Measurements from ENCODE around the gene COQ3.
A peak's percentile ranks its signal among the peaks of the same experiment; 100 is the strongest.

The COQ3 gene, protein sequence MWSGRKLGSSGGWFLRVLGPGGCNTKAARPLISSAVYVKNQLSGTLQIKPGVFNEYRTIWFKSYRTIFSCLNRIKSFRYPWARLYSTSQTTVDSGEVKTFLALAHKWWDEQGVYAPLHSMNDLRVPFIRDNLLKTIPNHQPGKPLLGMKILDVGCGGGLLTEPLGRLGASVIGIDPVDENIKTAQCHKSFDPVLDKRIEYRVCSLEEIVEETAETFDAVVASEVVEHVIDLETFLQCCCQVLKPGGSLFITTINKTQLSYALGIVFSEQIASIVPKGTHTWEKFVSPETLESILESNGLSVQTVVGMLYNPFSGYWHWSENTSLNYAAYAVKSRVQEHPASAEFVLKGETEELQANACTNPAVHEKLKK

GRCh38 chr6:99393698-99394531 is at the start of gene COQ3:
COQ3 (minus strand) TSS chr6:99394195; CDS start chr6:99394179, 16 bp downstream.
- DNase-seq: peak; percentile 79

DNA sequence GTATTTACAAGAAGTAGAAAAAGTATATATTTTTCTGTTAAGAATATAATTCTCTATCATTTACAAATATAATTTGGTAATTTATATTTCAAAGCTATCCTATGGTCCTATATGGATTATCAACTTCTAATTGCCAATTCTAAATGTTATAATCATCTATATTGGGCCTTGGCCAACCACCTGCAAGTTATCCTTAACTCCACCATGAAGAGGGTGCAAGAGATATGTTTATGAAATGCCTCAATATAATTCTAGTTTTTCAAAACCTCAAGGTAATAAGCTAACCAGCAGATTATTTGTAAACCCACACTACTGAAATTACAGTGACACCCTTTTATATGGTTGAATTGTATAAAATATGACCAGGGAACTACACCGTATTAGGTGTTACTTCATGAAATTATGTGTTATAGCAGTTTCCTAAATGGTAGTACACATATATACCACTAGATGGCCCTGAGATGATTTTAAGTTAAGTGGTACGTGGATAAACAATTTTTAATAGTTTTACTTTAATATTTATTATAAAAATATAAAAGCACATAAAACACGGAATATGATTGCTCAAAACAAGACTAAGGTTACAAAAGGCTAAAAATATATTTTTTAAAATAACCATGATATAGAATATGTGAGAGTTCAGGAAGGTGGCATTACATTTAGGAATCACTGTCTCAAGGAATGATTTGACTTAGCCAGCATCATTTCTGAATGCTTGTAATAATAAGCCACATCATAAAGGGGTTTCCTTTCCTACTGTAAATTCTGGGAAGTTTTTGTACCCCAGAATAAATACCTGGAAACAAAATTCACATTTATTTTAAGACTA is 40.9 kb upstream of the COQ3 start:
- DNase-seq: no peak

DNA sequence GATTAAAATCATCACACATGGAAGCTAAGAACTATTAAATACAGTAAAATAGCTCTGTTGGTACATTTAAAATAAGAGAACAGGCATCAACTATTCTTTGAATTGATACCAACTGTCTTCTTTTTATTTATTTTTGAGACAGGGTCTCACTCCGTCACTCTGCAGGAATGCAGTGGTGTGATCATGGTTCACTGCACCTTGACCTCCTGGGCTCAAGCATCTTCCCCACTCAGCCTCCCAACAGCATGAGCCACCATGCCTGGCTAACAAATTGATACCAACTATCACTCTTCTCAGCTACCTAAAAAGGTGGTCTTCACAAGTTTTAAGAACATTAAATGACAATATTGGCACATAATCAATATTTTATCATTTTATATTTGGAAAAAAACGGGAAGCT is 38.9 kb upstream of the COQ3 start:
- no peak for DNase-seq

GRCh38 chr6:99431901-99432300 is 37.9 kb upstream of the COQ3 start:
- no peak for DNase-seq

- DNase-seq: no peak
These were observed 34.0 kb upstream of the COQ3 start for GRCh38 chr6:99427988-99428387.

- no peak for DNase-seq
These were observed 32.4 kb upstream of the COQ3 start for GRCh38 chr6:99426451-99426757.

- peak; percentile 67 for DNase-seq
These were observed 31.9 kb upstream of the COQ3 start for GRCh38 chr6:99425647-99426450.

GRCh38 chr6:99424761-99425646 is 31.0 kb upstream of the COQ3 start, which contains the start of gene PNISR:
PNISR (minus strand) TSS chr6:99425308; CDS start chr6:99414659, 10,649 bp downstream.
- peak; percentile 99 for DNase-seq

DNA sequence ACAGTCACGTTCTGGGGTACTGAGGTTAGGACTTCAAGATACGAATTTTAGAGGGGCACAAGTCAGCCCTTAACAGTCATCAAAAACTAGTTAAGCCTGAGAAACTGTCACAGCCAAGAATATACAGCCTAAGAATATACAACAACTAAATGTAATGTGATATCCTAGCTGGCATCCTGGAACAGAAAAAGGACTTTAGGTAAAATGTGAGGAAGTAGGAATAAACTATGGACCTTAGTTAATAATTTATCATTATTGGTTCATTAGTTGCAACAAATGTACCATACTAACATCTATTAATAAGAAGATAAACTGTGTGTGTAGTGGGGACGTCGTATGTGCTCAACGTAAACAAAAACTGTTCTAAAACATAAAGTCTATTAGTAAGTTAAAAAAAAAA is 30.0 kb upstream of the COQ3 start:
- no peak for DNase-seq

- DNase-seq: no peak
These were observed 28.9 kb upstream of the COQ3 start for GRCh38 chr6:99422912-99423311.

GRCh38 chr6:99416892-99417767 is 23.1 kb upstream of the COQ3 start:
- DNase-seq: no peak

GRCh38 chr6:99416226-99416625 is 22.2 kb upstream of the COQ3 start:
- DNase-seq: no peak

- DNase-seq: no peak
These were observed 21.5 kb upstream of the COQ3 start for GRCh38 chr6:99415446-99415845.

DNA sequence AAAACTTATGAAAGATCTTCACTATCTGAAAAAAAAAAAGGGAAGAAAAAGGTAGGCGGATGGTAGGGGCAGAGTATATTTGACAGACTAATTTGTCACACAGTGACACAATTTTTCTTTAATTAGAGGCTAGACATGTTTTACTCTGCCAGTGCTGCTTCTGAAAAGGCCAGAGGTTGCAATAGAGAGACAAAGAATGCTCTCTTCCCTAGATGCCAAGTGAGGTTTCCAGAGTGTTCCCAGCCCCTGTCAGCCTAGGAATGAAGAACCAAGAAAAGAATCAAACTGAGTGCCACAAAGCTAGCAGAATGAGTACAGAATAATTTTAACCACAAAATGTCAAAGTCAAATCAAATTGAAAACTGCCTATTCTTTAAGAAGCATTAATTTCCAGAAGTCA is 18.1 kb upstream of the COQ3 start:
- no peak for DNase-seq

DNA sequence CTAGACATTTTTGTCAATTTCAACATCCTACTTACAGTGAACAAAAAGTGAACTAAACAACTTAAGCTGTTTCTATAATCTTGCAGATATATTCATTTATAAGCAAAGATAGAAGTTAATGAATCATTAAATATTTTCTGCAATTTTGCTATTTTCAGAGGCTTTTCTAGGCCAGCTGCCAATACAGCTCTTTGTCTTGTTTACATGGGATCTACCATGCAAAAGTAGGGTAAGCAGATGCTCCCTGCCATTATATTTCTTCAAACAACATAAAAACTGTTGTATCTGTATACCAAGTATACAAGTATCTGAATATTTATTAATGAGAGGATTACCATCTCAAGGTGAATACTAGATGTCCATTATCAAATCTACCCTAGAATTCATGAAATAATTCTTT is 15.7 kb upstream of the COQ3 start:
- DNase-seq: no peak

- DNase-seq: no peak
These were observed 13.1 kb upstream of the COQ3 start for GRCh38 chr6:99407076-99407475.

- no peak for DNase-seq
These were observed 8.5 kb upstream of the COQ3 start for GRCh38 chr6:99402448-99402847.

GRCh38 chr6:99397287-99397686 is 3.3 kb upstream of the COQ3 start:
- no peak for DNase-seq

GRCh38 chr6:99393366-99393697 is 663 bp downstream of the COQ3 start:
- DNase-seq: no peak

DNA sequence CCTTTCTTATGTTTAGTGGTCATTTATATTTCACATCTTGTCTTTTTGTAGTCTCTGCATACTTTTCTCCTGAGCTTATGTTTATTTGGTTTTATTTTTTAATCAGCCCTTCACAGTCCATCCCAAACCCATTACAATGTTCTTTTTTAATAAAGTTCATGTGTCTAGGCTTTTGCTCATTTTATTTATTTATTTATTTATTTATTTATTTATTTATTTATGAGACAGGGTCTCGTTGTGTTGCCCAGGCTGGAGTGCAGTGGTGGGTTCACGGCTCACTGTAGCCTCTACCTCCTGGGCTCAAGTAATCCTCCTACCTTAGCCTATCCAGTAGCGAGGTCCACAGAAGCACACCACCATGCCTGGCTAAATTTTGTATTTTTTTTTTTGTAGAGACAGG is 3.1 kb downstream of the COQ3 start:
- DNase-seq: no peak

- DNase-seq: no peak
These were observed 9.5 kb downstream of the COQ3 start for GRCh38 chr6:99384507-99384906.
